ENCODE results near the gene SLCO1C1.

SLCO1C1 gene

DNA sequence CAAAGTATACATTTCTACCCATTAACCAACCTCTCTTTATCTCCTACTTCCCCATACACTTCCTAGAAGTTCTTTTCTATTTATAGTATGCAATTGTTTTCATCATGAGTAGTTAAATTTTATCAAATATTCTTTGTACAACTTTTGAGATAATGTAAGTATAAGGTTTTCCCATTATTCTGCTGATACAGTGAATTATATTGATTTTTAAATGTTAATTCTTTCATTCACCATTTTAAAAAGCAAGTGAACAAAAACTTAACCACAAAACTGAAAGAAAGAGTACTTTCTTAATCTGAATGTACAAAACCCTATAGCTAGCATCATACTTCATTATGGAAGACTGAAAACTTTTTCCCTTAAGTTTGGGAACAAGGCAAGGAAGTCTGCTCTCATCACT lies 105.9 kb downstream of the SLCO1C1 start:
- DNase-seq: no peak
